H1 (cell line): Measurements from ENCODE around the gene IL17D. TPM values are rescaled to one million over a fixed set of nuclear protein-coding genes. Genes with fewer than 3 reads are reported as not detected.

ENCODE experiments used
- CTCF ChIA-PET: fragments of 300-600 bp; sonication (Branson Sonifier 250); formaldehyde crosslinking; loops from one replicate; lab custom pipeline; 2021; ENCODE audit not compliant: partially characterized antibody; lab: Charles Lee
- POLR2A ChIA-PET: fragments of 300-600 bp; sonication (Branson Sonifier 250); formaldehyde crosslinking; loops from one replicate; lab custom pipeline; 2021; ENCODE audit warnings: inconsistent platforms; ENCODE audit not compliant: partially characterized antibody; lab: Charles Lee
- DNase-seq, 2 experiments: peaks; one replicate each; pipeline versions ENCODE4 v3.0.0 to v3.0.0-alpha.2; 2010 to 2022; ENCODE audit warnings: low spot score in 2 of 2, low read depth in 1 of 2, mixed read lengths in 1 of 2
- FAIRE-seq: peaks from 2 replicates; lab custom pipeline; 2011; peaks lifted over from hg19 to GRCh38; lab: Jason Lieb, UNC
- H2AFZ ChIP-seq: 2 replicates; pipeline ENCODE4 v1.8.1; 2012; ENCODE audit warnings: low read length, inconsistent platforms
- H2AK5ac ChIP-seq: 2 replicates; pipeline ENCODE4 v1.6.1; 2013; ENCODE audit warnings: low read depth, low read length
- H2BK120ac ChIP-seq: replicated peaks from 2 replicates; pipeline ENCODE3; 2013; ENCODE audit warnings: low read depth, low read length, inconsistent platforms
- H2BK12ac ChIP-seq: 2 replicates; pipeline ENCODE4 v1.6.1; 2013; ENCODE audit warnings: low read depth, low read length
- H2BK15ac ChIP-seq: 2 replicates; pipeline ENCODE4 v1.6.1; 2013; ENCODE audit warnings: low read length
- H2BK20ac ChIP-seq: 2 replicates; pipeline ENCODE4 v1.6.1; 2013; ENCODE audit warnings: low read length
- H2BK5ac ChIP-seq: 2 replicates; pipeline ENCODE4 v1.6.1; 2013; ENCODE audit warnings: low read depth, low read length
- H3K14ac ChIP-seq: 2 replicates; pipeline ENCODE4 v1.6.1; 2013; ENCODE audit warnings: inconsistent platforms; ENCODE audit not compliant: insufficient read length
- H3K18ac ChIP-seq: 2 replicates; pipeline ENCODE4 v1.6.1; 2013; ENCODE audit warnings: low read length; ENCODE audit errors: extremely low read depth
- H3K23ac ChIP-seq: 2 replicates; pipeline ENCODE4 v1.6.1; 2013; ENCODE audit warnings: inconsistent platforms; ENCODE audit not compliant: insufficient read length
- H3K23me2 ChIP-seq: 2 replicates; pipeline ENCODE4 v1.6.1; 2013; ENCODE audit warnings: low read depth, low read length
- H3K27ac ChIP-seq: 2 replicates; pipeline ENCODE4 v1.6.1; 2011; ENCODE audit warnings: low read depth, low read length, inconsistent platforms
- H3K27me3 ChIP-seq, 4 experiments: replicated peaks in 1 of 4; 1 replicate in 1 of 4; 2 replicates in 3 of 4; pipeline versions ENCODE4 v1.6.1 to v1.8.1; 2011 to 2013; ENCODE audit warnings: low read length in 3 of 4, mild to moderate bottlenecking in 3 of 4, inconsistent platforms in 2 of 4, mixed read lengths in 2 of 4, moderate library complexity in 1 of 4; ENCODE audit not compliant: control insufficient read depth in 3 of 4, insufficient read depth in 3 of 4; ENCODE audit errors: extremely low read depth in 1 of 4
- H3K36me3 ChIP-seq, 4 experiments: 2 replicates each; pipeline versions ENCODE4 v1.6.1 to v1.8.1; 2011 to 2013; ENCODE audit warnings: mild to moderate bottlenecking in 4 of 4, low read length in 3 of 4, moderate library complexity in 2 of 4, control low read depth in 1 of 4, inconsistent platforms in 1 of 4; ENCODE audit not compliant: insufficient read depth in 4 of 4, control insufficient read depth in 2 of 4
- H3K4ac ChIP-seq: replicated peaks from 2 replicates; pipeline ENCODE3; 2013; ENCODE audit warnings: low read length, low read depth, mixed read lengths, inconsistent platforms; ENCODE audit not compliant: insufficient read length
- H3K4me1 ChIP-seq, 4 experiments: replicated peaks in 1 of 4; 1 replicate in 1 of 4; 2 replicates in 3 of 4; pipeline versions ENCODE4 v1.6.1 to v1.8.1; 2011 to 2013; ENCODE audit warnings: low read length in 3 of 4, inconsistent platforms in 2 of 4, mixed read lengths in 1 of 4; ENCODE audit not compliant: insufficient read depth in 4 of 4, control insufficient read depth in 3 of 4
- H3K4me2 ChIP-seq, 2 experiments: 2 replicates each; pipeline versions ENCODE4 v1.6.1 to v1.8.1; 2011 to 2013; ENCODE audit warnings: low read depth in 2 of 2, low read length in 2 of 2, control low read depth in 1 of 2, inconsistent platforms in 1 of 2, mild to moderate bottlenecking in 1 of 2; ENCODE audit not compliant: insufficient read depth in 1 of 2
- H3K4me3 ChIP-seq, 4 experiments: fragments of 200-600, 300-600 bp in 1 of 4; sonication (generic), shearing (Covaris generic), sonication (Bioruptor Twin) in 1 of 4; 2 replicates each; pipeline versions ENCODE4 v1.5.1 to v1.8.1; 2011 to 2016; ENCODE audit warnings: low read length in 4 of 4, low read depth in 3 of 4, control low read depth in 2 of 4, inconsistent platforms in 2 of 4, mild to moderate bottlenecking in 2 of 4, mixed read lengths in 1 of 4, moderate library complexity in 1 of 4; ENCODE audit not compliant: insufficient read depth in 2 of 4; ENCODE audit errors: extremely low read depth in 1 of 4
- H3K56ac ChIP-seq: replicated peaks from 2 replicates; pipeline ENCODE3; 2013; ENCODE audit warnings: low read depth, mild to moderate bottlenecking, mixed read lengths, low read length, inconsistent platforms; ENCODE audit not compliant: insufficient read length
- H3K79me1 ChIP-seq: 2 replicates; pipeline ENCODE4 v1.6.1; 2013; ENCODE audit warnings: low read depth, low read length, control low read depth
- H3K79me2 ChIP-seq, 2 experiments: 2 replicates each; pipeline versions ENCODE4 v1.6.1 to v1.8.1; 2012 to 2013; ENCODE audit warnings: low read length in 2 of 2, mild to moderate bottlenecking in 2 of 2, inconsistent platforms in 1 of 2; ENCODE audit not compliant: insufficient read depth in 2 of 2, control insufficient read depth in 1 of 2
- H3K9ac ChIP-seq, 4 experiments: replicated peaks in 1 of 4; 1 replicate in 1 of 4; 2 replicates in 3 of 4; pipeline versions ENCODE4 v1.6.1 to v1.8.1; 2011 to 2013; ENCODE audit warnings: low read depth in 3 of 4, low read length in 3 of 4, control low read depth in 2 of 4, mild to moderate bottlenecking in 2 of 4, moderate library complexity in 2 of 4, inconsistent platforms in 1 of 4; ENCODE audit errors: extremely low read depth in 1 of 4
- H3K9me3 ChIP-seq, 2 experiments: 2 replicates each; pipeline versions ENCODE4 v1.6.1 to v1.8.1; 2012 to 2013; ENCODE audit warnings: mild to moderate bottlenecking in 2 of 2, moderate library complexity in 2 of 2, control low read depth in 1 of 2, inconsistent platforms in 1 of 2, low read depth in 1 of 2, low read length in 1 of 2, mixed read lengths in 1 of 2; ENCODE audit not compliant: insufficient read depth in 2 of 2
- H4K20me1 ChIP-seq, 2 experiments: replicated peaks in 1 of 2; 2 replicates each; pipeline versions ENCODE3 to v1.8.1; 2011 to 2013; ENCODE audit warnings: inconsistent platforms in 2 of 2, low read length in 2 of 2, mild to moderate bottlenecking in 1 of 2; ENCODE audit not compliant: insufficient read depth in 2 of 2, control insufficient read depth in 1 of 2
- H4K5ac ChIP-seq: 2 replicates; pipeline ENCODE4 v1.6.1; 2013; ENCODE audit warnings: low read length, low read depth, mixed read lengths, inconsistent platforms; ENCODE audit not compliant: insufficient read length
- H4K8ac ChIP-seq: 2 replicates; pipeline ENCODE4 v1.8.0; 2013; ENCODE audit warnings: mild to moderate bottlenecking, moderate library complexity, low read length, inconsistent platforms; ENCODE audit not compliant: insufficient read depth; ENCODE audit errors: extremely low read depth
- H4K91ac ChIP-seq: replicated peaks from 2 replicates; pipeline ENCODE3; 2013; ENCODE audit warnings: low read length, mixed read lengths, inconsistent platforms; ENCODE audit not compliant: insufficient read length
- CEBPB ChIP-seq: IDR thresholded peaks from 2 replicates; pipeline ENCODE4 v1.6.1; 2012; ENCODE audit warnings: low read depth, low read length
- YY1 ChIP-seq: IDR thresholded peaks from 2 replicates; pipeline ENCODE4 v1.6.1; 2011; ENCODE audit warnings: low read depth, mild to moderate bottlenecking, low read length
- WGBS, 2 experiments: shearing (Covaris generic) in 1 of 2; methylation state at CpG; one replicate each; pipeline versions ENCODE4 v1.1.6 to v1.1.7; 2013 to 2015; ENCODE audit warnings: low lambda C conversion rate in 2 of 2, mixed read lengths in 2 of 2, inconsistent platforms in 1 of 2, low coverage in 1 of 2, missing lambda C conversion rate in 1 of 2; ENCODE audit not compliant: insufficient replicate concordance in 2 of 2, insufficient coverage in 1 of 2, insufficient read length in 1 of 2; ENCODE audit errors: extremely low coverage in 1 of 2, missing lambda C conversion rate in 1 of 2; 5-methylcytosine and 5-hydroxymethylcytosine counted together
- polyA plus RNA-seq, 7 experiments: library from polyadenylated mRNA; depleted of rRNA in 3 of 7; stranded (reverse) in 5 of 7; unstranded in 2 of 7; fragments of >200 nt in 5 of 7; fragments of 200-250 nt in 2 of 7; gene quantifications; 1 replicate in 5 of 7; 2 replicates in 1 of 7; 4 replicates in 1 of 7; pipeline versions ENCODE4 v1.2.1 to v1.2.3, GENCODE V29; 2011 to 2013; ENCODE audit warnings: missing spikeins in 2 of 7, mixed read lengths in 2 of 7
- total RNA-seq: library from RNA; stranded (reverse); fragmentation: NEBNext Ultra II Directional; extraction: Animal tissue kit (Norgen Biotek cat#: 25700); gene quantifications from 2 replicates; pipeline ENCODE4 v1.2.1, GENCODE V29; 2021

The IL17D gene
- total and polyA plus RNA-seq, 2 of the 8 experiments (the other 6 are each of a cell fraction or from before 2014, with no cell fraction given): 0.56 to 0.59 TPM

- Histone ChIP-seq H3K4me3 (no peak overlapping the region), H4K91ac (no peak overlapping the region), H3K27me3 (no peaks in the 10 kb centered on the region), H2BK5ac (no peak overlapping the region), H3K9ac (no peak overlapping the region), H2BK15ac (no peak overlapping the region), H3K4me2 (no peak overlapping the region), H3K4me1 (peaks cover 0 to 6% (median 0%) of the 10 kb centered on the region in 4 experiments; a peak in 3 of 7 replicates), H3K79me2 (0 out of 4 replicates have a peak, but pooled peaks cover 0 to 2% of the 10 kb centered on the region in 2 experiments), H2AFZ (no peak overlapping the region), H2BK120ac (no peak overlapping the region), H2BK20ac (no peak overlapping the region), H3K4ac (no peak overlapping the region), H4K5ac (no peak overlapping the region), H3K14ac (no peak overlapping the region), H4K20me1 (no peaks in the 10 kb centered on the region), H2AK5ac (no peak overlapping the region), H3K36me3 (no peaks in the 10 kb centered on the region), H4K8ac (no peak overlapping the region), H3K18ac (no peak overlapping the region), H3K27ac (no peak overlapping the region), H3K79me1 (no peaks in the 10 kb centered on the region), H3K23ac (no peak overlapping the region), H2BK12ac (no peak overlapping the region), H3K23me2 (peaks cover 6% of the 10 kb centered on the region), H3K9me3 (no peaks in the 10 kb centered on the region), H3K56ac (no peak overlapping the region)
- ChIA-PET CTCF (no interaction called here), POLR2A (no interaction called here)
- 62% methylated on average over 2 of the region's 2 CpGs; no CpG with 5 or more reads in 1 of the 2 experiments for WGBS, 2 experiments
- no peak for DNase-seq
- FAIRE-seq: no peak
- TF ChIP-seq YY1: peak; percentile 58; the same call in 1 of the 2 replicates
- no peak for TF ChIP-seq CEBPB
Observed at GRCh38 chr13:20769091-20769490, 65.6 kb downstream of the IL17D start.
